A549 treated with Mapracorat at 1 μM for 4 hours (cell line): ENCODE measurements around the gene PLEKHG3. TPM values are rescaled to one million over a fixed set of nuclear protein-coding genes. Genes with fewer than 3 reads are reported as not detected.

ENCODE experiments used
- total RNA-seq: library from RNA; stranded (reverse); fragments of 200-300 nt; extraction: Qiagen RNA extraction; gene quantifications from 5 replicates; pipeline ENCODE4 v1.2.3, GENCODE V29; 2022

PLEKHG3 gene
- 18.2 to 32.7 TPM (median 28.5 TPM) in 5 replicates for total RNA-seq

DNA sequence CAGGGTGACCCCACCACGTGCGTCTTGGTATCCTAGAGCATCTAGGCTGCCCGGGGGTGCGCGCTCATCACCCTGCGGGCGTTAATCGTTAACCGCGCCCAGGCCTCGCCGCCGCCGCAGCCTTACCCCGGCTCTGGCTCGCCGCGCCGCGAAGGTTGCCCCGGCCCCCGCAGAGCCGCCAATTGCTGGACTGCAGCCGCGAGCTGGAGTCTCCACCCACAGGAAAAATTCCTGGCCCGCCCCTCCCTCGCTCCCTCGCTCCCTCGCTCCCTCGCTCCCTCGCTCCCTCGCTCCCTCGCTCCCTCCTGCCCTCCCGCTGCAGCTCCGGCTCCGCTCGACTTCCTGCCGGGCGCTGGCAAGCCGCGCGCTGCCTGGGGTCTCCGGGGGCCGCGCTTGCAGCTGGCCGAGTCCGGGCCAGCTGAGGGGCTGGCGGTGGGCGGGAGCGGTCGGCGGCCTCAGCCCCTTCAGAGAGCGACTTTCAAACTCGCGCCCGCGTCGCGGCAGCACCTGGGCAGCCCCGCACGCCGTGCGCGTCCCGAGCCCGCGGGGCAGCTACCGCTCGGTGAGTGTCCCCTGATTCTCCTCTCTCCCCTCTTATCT, at the start of gene PLEKHG3:
PLEKHG3 (plus strand) TSS at position 282 of the 600 bp plus-strand sequence. CDS start 23,208 bp downstream, outside the sequence.

Other genes with a start within 250 kb of the PLEKHG3 start
- gene AKAP5, start 238.9 kb upstream of the PLEKHG3 start, total RNA-seq = 0.35 to 0.46 TPM (median 0.41 TPM) in 5 replicates
- gene ZBTB25, start 200.6 kb upstream of the PLEKHG3 start, total RNA-seq = 4.2 to 6.8 TPM (median 5.6 TPM) in 5 replicates
- gene ZBTB1, start 199.7 kb upstream of the PLEKHG3 start, total RNA-seq = 20.4 to 23.8 TPM (median 21.8 TPM) in 5 replicates
- gene HSPA2, start 163.7 kb upstream of the PLEKHG3 start, total RNA-seq = 31.4 to 37.2 TPM (median 32.7 TPM) in 5 replicates
- 0.20 to 0.45 TPM (median 0.30 TPM) in 5 replicates for gene PPP1R36, start 154.5 kb upstream of the PLEKHG3 start, total RNA-seq
- gene SPTB, start 175.5 kb downstream of the PLEKHG3 start, total RNA-seq = 1.4 to 1.9 TPM (median 1.5 TPM) in 5 replicates
- gene CHURC1, start 210.0 kb downstream of the PLEKHG3 start, total RNA-seq = 73.1 to 139 TPM (median 80.9 TPM) in 5 replicates
- 187 to 289 TPM (median 202 TPM) in 5 replicates for gene GPX2, start 238.3 kb downstream of the PLEKHG3 start, total RNA-seq